ENCODE results near the gene RBM12. TPM values are rescaled to one million over a fixed set of nuclear protein-coding genes. Genes with fewer than 3 reads are reported as not detected.

The RBM12 gene
- total RNA-seq, 2 experiments from 2014 or later = 101 to 137 TPM

DNA sequence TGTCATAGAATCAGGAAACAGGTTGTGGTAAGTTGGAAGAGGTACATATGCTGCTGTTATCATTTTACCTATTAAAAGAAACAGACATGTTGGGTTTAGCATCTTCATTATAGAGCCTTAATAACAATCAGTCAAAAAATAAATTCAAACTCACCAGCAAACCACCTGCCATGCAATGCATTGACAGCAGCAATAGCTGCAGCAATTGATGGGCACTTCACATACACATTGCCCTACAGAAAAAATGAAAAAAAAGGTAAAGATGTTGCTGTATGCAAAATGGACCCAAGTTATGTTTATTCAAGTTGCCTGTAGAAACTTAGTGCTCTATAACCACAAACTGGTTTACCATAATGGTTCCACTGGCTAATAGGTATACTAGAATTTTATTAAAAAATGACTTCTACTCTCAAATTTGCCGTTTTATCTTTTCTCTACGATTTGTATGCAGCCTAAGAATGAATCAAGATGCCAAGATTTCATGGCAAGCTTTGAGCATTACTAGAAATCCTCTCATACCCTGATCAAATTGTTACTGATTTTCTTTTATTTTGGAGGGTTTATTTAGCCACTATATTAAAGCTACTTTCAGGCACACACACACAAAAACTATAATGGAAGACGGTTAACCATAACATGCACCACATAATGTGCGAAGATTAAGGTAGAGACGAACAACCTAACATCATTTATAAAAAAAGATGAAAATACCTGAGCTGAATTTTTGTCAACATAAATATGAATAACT lies 40.0 kb upstream of the RBM12 start:
- peaks cover 42% of the 10 kb centered on the region for H3K4me1 Mint-ChIP-seq
- peak overlapping the region; percentile 71 for H3K27ac Mint-ChIP-seq
- CTCF ChIA-PET = interaction anchor here (1.2 to 2.3 kb wide), 2 partner anchors 30 to 250 kb away, joined by 4 to 8 read pairs; partner anchors contain the start of gene SCAND1
- peaks cover 60% of the 10 kb centered on the region for H3K36me3 Mint-ChIP-seq
- DNase-seq (no peak), ATAC-seq (no peak)
- no peaks in the 10 kb centered on the region for H3K27me3 Mint-ChIP-seq
- H3K4me3 Mint-ChIP-seq = no peak overlapping the region
- no peaks in the 10 kb centered on the region for H3K9me3 Mint-ChIP-seq (ENCODE audit: low read depth)

DNA sequence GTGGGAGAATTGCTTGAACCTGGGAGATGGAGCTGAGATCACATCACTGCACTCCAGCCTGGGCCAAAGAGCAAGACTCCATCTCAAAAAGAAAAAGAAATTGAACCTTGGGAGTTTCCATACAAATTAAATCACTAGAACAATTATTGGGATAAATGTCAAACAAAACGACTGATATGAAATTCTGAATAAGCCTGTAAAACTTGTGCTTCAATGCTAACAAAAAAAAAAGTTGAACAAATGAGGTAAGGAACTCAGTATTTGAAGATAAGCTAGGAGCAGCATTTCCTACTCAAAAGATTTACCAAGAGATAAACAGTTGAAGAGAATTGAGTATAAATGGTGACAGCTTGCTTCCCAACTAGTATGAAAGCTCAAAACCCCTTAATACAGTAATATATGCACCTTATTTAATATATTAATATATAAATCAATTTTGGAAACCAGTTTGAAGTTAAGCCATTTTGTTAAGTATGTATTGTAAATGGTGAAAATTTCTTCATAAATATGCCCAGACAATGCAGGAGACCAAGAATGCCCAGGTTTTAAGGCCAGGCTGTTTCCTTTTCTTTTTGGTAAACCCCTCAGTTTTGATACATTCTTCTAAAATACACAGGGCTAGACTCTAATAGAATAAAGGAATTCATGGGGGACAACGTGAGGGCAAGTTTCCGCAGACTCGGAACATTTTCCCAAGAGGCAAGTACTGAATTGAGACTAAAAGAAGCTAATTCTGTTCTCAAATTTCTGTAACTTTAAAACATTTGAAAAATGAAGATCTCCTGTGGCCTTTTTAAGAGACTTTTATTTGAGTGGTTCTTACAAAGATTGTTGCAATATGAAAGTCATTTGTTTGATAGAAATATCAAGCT lies 38.4 kb upstream of the RBM12 start:
- ATAC-seq (no peak), DNase-seq (no peak)
- CTCF ChIA-PET = interaction anchor here (0.8 to 5.2 kb wide), 4 partner anchors 8 to 84 kb away, joined by 3 to 28 read pairs (median 4); partner anchors contain the start of gene RBM39
- H3K36me3 Mint-ChIP-seq = peaks cover 50% of the 10 kb centered on the region
- no peaks in the 10 kb centered on the region for H3K9me3 Mint-ChIP-seq (ENCODE audit: low read depth)
- H3K27me3 Mint-ChIP-seq = no peaks in the 10 kb centered on the region
- peak overlapping the region; percentile 11 for H3K27ac Mint-ChIP-seq
- peaks cover 39% of the 10 kb centered on the region for H3K4me1 Mint-ChIP-seq
- no peak overlapping the region for H3K4me3 Mint-ChIP-seq

DNA sequence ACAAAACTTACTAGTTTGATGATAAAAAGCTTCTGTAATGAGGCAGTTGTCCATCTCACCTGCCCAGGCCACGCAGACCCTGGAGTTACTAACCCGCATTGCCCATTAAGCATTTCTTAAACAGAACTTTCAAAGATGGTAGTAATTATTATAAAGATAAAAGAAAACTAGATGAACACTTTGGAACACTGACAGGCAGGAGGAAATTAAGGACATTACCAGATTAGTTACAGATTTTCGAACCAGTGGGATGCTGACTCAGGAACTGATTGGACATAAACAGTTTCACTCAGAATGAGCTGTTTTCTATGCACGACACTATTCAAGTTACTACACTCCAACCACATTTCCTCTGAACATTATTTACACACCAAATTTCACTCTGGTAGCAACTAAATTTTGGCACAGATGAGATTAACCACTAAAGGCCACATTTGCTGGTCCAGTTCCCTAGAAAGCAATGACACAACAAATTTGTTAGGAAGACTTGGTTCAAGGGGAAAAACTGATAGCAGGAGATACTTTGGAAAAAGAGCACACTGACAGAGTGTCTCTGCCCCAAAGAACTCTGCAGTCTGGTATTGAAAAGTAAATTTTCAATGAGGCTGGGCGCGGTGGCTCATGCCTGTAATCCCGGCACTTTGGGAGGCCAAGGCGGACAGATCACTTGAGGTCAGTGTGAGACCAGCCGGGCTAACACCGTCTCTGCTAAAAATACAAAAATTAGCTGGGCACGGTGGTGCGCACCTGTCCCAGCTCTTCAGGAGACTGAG lies 37.5 kb upstream of the RBM12 start:
- CTCF ChIA-PET = interaction anchor here (0.8 to 5.2 kb wide), 5 partner anchors 9 to 101 kb away, joined by 3 to 28 read pairs (median 4); partner anchors contain the start of gene RBM39
- Mint-ChIP-seq H3K4me1 (peaks cover 48% of the 10 kb centered on the region), H3K4me3 (peak overlapping the region; percentile 14)

DNA sequence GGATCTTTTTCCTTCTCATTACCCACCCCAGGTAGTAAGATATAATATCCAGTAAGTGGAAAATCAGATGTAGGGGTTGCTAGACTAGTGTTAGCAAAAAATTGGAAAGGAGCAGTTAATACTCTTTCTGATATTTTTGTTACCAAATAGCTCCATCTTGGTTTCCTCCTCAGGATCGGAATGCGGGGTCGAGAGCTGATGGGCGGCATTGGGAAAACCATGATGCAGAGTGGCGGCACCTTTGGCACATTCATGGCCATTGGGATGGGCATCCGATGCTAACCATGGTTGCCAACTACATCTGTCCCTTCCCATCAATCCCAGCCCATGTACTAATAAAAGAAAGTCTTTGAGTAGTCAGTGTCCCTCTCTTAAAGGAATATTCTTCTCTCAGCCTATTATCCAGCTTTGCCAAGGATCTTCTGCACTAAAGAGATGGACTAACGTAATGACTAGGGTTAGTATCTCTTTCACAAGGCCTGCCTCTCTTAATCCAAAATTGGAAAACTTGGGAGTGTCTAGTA lies 36.0 kb upstream of the RBM12 start:
- DNase-seq (peak; percentile 36), ATAC-seq (no peak)
- peaks cover 34% of the 10 kb centered on the region for H3K36me3 Mint-ChIP-seq
- H3K27me3 Mint-ChIP-seq = no peaks in the 10 kb centered on the region
- CTCF ChIA-PET = interaction anchor here (1.0 to 5.2 kb wide), 6 partner anchors 11 to 184 kb away, joined by 3 to 28 read pairs (median 6); no protein-coding TSS in a partner anchor
- H3K9me3 Mint-ChIP-seq (ENCODE audit: low read depth) = no peaks in the 10 kb centered on the region
- H3K4me3 Mint-ChIP-seq = peak overlapping the region; percentile 90
- peak overlapping the region; percentile 98 for H3K27ac Mint-ChIP-seq
- peaks cover 46% of the 10 kb centered on the region for H3K4me1 Mint-ChIP-seq

More for the DNA sequence above, 37.5 kb upstream of the RBM12 start:
- no peak for ATAC-seq
- no peaks in the 10 kb centered on the region for H3K9me3 Mint-ChIP-seq (ENCODE audit: low read depth)
- no peaks in the 10 kb centered on the region for H3K27me3 Mint-ChIP-seq
- peaks cover 46% of the 10 kb centered on the region for H3K36me3 Mint-ChIP-seq
- H3K27ac Mint-ChIP-seq = peak overlapping the region; percentile 53
- peak; percentile 35 for DNase-seq

DNA sequence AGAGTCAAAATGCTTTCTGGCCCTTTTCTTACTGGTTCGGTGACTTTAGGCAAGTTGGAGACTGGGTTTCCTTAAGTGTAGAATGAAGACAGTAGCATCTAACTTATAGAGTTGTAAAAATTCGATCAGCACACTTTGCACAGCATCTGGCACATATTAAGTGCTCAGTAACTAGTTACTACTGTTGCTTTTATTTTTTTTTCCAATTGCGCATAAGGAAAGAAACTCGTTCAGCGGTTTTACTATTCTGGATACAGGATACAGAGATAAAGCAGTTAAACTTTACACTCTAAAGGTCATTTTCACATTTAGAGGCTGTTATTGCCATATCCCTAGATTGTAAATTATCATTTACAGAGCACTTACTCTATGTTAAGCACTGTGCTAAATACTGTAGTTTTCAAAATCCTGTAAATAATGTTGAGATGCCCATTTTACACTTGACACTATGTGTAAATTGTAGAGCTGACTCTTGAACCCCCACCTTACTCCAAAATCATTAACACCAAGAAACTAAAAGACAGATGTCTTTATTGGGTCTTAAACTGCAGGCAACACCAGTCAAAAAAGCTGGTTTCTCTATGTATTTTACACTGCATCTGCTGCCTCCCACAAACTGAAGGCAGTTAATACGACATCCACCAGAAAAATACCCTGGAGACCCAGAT lies 35.4 kb upstream of the RBM12 start:
- DNase-seq (no peak), ATAC-seq (no peak)
- H3K36me3 Mint-ChIP-seq = peaks cover 37% of the 10 kb centered on the region
- CTCF ChIA-PET = interaction anchor here (0.9 to 5.2 kb wide), 12 partner anchors 11 to 255 kb away, joined by 3 to 28 read pairs (median 5); partner anchors contain the start of genes RBM39 and SCAND1
- H3K27me3 Mint-ChIP-seq = no peaks in the 10 kb centered on the region
- peak overlapping the region; percentile 98 for H3K27ac Mint-ChIP-seq
- peaks cover 48% of the 10 kb centered on the region for H3K4me1 Mint-ChIP-seq
- no peaks in the 10 kb centered on the region for H3K9me3 Mint-ChIP-seq (ENCODE audit: low read depth)
- peak overlapping the region; percentile 90 for H3K4me3 Mint-ChIP-seq

DNA sequence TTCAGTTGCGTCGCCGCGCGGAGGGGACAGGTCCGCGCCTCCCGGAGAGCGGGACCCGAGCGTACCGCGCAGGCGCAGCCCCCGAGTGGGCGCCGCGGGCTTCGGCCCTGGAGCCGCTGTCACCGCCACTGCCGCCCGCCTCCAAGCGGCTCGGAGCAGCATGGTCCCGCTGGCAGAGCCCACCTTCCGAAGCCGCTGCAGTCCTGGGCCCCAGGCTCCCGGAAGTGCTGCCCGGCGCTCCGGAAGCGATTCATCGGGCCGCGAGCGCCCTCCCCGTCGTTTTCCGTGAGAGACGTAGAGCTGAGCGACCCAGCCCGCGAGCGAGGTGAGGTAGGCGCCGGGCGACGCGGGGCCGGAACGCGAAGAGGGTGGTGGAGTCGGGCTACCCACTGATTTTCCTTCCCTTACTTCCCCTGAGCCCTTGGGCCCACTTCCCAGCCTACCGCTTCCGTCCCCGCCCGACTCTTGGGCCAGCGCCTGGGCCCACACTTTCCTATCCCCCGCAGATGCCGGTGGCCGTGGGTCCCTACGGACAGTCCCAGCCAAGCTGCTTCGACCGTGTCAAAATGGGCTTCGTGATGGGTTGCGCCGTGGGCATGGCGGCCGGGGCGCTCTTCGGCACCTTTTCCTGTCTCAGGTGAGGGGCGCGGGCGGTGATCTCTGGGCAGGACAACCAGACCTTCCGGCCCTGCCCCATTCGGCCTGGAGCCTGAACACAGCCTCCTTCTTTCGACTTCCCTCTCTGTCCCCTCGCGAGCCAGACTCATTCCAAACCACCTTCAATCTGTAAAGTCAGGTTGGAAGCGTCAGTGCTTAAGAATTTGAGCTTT lies 34.6 kb upstream of the RBM12 start, which contains the start of the genes NFS1 and ROMO1:
TSS of gene NFS1 (minus strand) at position 226 of the 830 bp plus-strand sequence. CDS start at position 162, 64 bp downstream.
TSS of gene ROMO1 (plus strand) at position 279 of the 830 bp plus-strand sequence. CDS start at position 507, 228 bp downstream.
- CTCF ChIA-PET = interaction anchor here (0.9 to 5.2 kb wide), 14 partner anchors 12 to 255 kb away, joined by 3 to 28 read pairs (median 5); partner anchors contain the start of genes RBM39 and SCAND1
- Mint-ChIP-seq H3K27ac (peak within 1 kb of the TSS; percentile 98), H3K9me3 (ENCODE audit: low read depth) (no peaks in the 10 kb centered on the region), H3K27me3 (no peaks in the 10 kb centered on the region), H3K4me1 (peaks cover 42% of the 10 kb centered on the region), H3K36me3 (peaks cover 33% of the 10 kb centered on the region), H3K4me3 (peak within 1 kb of the TSS; percentile 90)
- peak; percentile 92 for DNase-seq
- ATAC-seq = peak; percentile 94

DNA sequence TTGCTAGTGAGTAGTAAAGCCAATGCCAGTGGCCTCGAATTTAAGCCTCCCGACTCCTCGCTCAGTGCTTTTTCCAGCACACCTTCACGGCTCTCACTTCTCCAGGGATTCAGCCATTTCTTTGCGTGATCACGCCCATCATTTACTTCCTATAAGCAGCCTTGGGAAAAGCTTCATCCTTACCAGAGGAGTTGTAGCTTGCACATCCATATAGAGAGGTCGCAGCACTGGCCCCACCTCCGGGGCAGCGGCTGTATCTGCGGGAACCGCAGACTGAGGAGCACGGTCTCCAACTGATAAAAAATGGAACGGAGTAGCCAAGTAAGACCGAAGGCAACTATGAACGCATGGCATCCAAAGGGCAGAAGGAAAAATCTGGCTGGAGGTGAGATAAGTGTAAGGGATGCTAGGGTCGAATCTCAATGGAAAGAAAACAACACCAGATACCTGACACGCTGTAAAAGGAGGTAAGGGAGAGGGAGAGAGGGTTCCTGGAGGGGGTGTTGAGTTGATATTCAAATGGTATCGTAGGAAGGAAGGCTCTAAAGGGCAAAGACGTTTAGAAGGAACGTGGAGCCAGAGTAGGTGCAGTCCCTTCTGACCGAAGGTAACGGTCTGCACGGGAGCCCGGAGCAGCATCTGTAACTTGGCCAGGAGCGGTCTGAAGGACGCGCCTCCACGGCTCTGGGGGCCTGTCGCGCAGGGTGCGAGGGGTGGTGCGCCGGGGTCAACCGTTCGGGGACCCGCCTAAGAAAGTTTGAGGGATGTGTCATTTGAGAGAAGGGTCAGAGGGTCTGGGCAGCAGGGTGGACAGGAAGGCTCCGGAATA lies 33.8 kb upstream of the RBM12 start:
- H3K27ac Mint-ChIP-seq = peak overlapping the region; percentile 81
- ATAC-seq (peak; percentile 41), DNase-seq (peak; percentile 40)
- H3K4me3 Mint-ChIP-seq = peak overlapping the region; percentile 90
- H3K27me3 Mint-ChIP-seq = no peaks in the 10 kb centered on the region
- peaks cover 25% of the 10 kb centered on the region for H3K36me3 Mint-ChIP-seq
- no peaks in the 10 kb centered on the region for H3K9me3 Mint-ChIP-seq (ENCODE audit: low read depth)
- H3K4me1 Mint-ChIP-seq = peaks cover 39% of the 10 kb centered on the region
- CTCF ChIA-PET = interaction anchor here (1.0 to 5.2 kb wide), 7 partner anchors 13 to 79 kb away, joined by 3 to 28 read pairs (median 5); no protein-coding TSS in a partner anchor

DNA sequence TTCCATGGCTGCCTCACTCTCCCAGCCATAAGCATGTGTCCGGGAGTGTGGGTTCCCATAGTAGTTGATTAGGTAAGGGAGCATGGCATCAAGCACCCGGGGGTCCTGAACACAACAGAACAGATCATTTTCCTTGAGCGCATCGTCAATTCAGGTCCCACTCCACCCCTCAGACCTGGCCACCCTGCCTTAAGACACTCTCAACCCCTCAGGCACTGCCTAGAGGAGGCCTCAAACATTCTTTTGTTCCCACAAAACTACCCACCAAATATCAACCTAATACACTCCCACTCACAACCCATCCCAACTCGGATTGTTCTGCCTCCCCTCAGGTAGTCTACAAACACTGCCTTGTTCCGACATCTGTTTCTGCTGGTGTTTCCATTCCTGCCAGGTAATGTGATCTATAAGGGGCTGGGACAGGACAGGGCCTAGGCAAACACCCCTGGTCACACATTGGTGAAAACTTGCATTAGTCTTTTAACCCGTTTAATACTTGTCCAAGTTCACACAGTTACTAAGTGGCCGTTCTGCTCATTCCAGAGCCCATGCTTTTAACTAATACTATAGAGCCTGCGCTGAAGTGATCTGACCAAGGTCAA lies 33.1 kb upstream of the RBM12 start:
- no peaks in the 10 kb centered on the region for H3K27me3 Mint-ChIP-seq
- H3K36me3 Mint-ChIP-seq = peaks cover 22% of the 10 kb centered on the region
- H3K4me1 Mint-ChIP-seq = peaks cover 35% of the 10 kb centered on the region
- ATAC-seq (no peak), DNase-seq (peak; percentile 35)
- H3K9me3 Mint-ChIP-seq (ENCODE audit: low read depth) = no peaks in the 10 kb centered on the region
- H3K4me3 Mint-ChIP-seq = peak overlapping the region; percentile 90
- CTCF ChIA-PET = interaction anchor here (1.6 to 1.9 kb wide), 2 partner anchors 22 to 26 kb away, joined by 3 to 7 read pairs; no protein-coding TSS in a partner anchor
- peak overlapping the region; percentile 30 for H3K27ac Mint-ChIP-seq

DNA sequence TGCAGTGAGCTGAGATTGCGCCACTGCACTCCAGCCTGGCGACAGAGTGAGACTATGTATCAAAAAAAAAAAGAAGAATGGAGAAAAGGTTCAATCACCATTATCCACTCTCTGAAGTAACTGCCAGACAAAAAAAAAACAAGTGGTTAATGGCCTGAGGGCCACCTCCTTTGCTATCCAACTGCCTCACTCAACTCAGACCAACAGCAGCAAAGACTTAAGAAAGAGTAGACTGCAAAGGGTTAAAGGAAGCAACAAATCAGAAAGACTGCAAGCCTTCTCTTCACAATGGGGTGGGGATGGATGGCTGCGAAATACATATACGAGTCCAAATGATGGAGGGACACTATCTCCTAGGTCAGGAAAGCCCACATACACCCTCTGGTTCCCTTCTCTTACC lies 31.3 kb upstream of the RBM12 start:
- CTCF ChIA-PET = interaction anchor here (1.0 to 1.3 kb wide), 2 partner anchors 46 to 77 kb away, joined by 3 read pairs; partner anchors contain the start of gene RBM39
- H3K27me3 Mint-ChIP-seq = no peaks in the 10 kb centered on the region

DNA sequence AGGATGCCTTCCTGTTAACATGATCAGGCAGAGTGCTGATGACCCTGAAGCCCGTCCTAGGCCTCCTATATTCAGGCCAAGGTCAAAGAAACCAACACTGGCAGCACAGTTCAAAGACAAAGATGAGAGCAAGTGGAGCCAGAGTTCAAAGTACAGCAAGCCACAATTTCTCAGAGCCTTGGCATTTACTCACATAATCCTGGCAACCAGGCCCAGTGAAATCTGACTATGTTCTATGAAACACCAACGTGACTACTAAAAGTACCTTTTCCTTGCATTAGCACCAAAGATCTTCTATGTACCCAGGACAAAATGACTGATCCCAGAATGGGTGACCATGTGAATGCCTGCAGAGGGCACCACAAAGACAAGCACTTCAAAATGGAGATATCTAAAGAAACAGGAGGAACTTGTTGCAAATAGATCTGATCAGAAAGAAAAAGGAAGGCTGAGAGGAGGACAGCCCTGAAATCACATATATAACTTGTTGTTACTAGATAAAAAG lies 30.6 kb upstream of the RBM12 start:
- CTCF ChIA-PET = no interaction called here
- Mint-ChIP-seq H3K4me1 (peaks cover 20% of the 10 kb centered on the region), H3K27me3 (no peaks in the 10 kb centered on the region), H3K9me3 (ENCODE audit: low read depth) (no peaks in the 10 kb centered on the region), H3K36me3 (peaks cover 12% of the 10 kb centered on the region), H3K4me3 (no peak overlapping the region), H3K27ac (no peak overlapping the region)
- DNase-seq = peak; percentile 26
- ATAC-seq = no peak

More for the DNA sequence above, 31.3 kb upstream of the RBM12 start:
- H3K4me3 Mint-ChIP-seq = no peak overlapping the region
- H3K9me3 Mint-ChIP-seq (ENCODE audit: low read depth) = no peaks in the 10 kb centered on the region
- no peak overlapping the region for H3K27ac Mint-ChIP-seq
- DNase-seq = peak; percentile 3
- no peak for ATAC-seq
- peaks cover 27% of the 10 kb centered on the region for H3K4me1 Mint-ChIP-seq
- peaks cover 13% of the 10 kb centered on the region for H3K36me3 Mint-ChIP-seq
